Caco-2 (cell line): Measurements from ENCODE around the gene TMEM176B. TPM values are rescaled to one million over a fixed set of nuclear protein-coding genes. Genes with fewer than 3 reads are reported as not detected.

Source experiments
- BruUV-seq: library from RNA; stranded (reverse); fragments of 400-500 nt; replicated peaks from 2 replicates; lab custom pipeline; 2021; lab: Mats Ljungman, UMichigan
- CTCF ChIA-PET: fragments of 300-600 bp; sonication (Branson Sonifier 250); formaldehyde crosslinking; loops from one replicate; lab custom pipeline; 2022; ENCODE audit warnings: antibody characterized with exemption; lab: Charles Lee
- POLR2A ChIA-PET: fragments of 300-600 bp; sonication (Branson Sonifier 250); formaldehyde crosslinking; loops from one replicate; lab custom pipeline; 2022; ENCODE audit warnings: antibody characterized with exemption; lab: Charles Lee
- DNase-seq, 2 experiments: peaks; one replicate each; pipeline versions ENCODE4 v3.0.0 to v3.0.0-alpha.2; 2020 to 2022
- H3K27me3 ChIP-seq: replicated peaks from 2 replicates; pipeline ENCODE4 v1.6.0; 2011; ENCODE audit warnings: low read length; ENCODE audit not compliant: control insufficient read depth, insufficient read depth
- H3K36me3 ChIP-seq: 2 replicates; pipeline ENCODE4 v1.5.1; 2011; ENCODE audit warnings: low read length; ENCODE audit not compliant: control insufficient read depth, insufficient read depth
- H3K4me1 ChIP-seq: fragments of 250-450 bp; sonication (Bioruptor Pico); 2 replicates; pipeline ENCODE4 v1.5.1; 2020; ENCODE audit warnings: mild to moderate bottlenecking
- H3K4me3 ChIP-seq: 2 replicates; pipeline ENCODE4 v1.5.1; 2011; ENCODE audit warnings: low read depth, mild to moderate bottlenecking, control low read depth, low read length
- H3K9me3 ChIP-seq: fragments of 250-450 bp; sonication (Bioruptor Pico); 2 replicates; pipeline ENCODE4 v1.5.1; 2020; ENCODE audit warnings: mild to moderate bottlenecking, moderate library complexity
- H3K27ac Mint-ChIP-seq: one replicate; pipeline ENCODE4 v1.8.0; 2022; ENCODE audit warnings: mixed read lengths; ENCODE audit not compliant: unreplicated experiment
- H3K27me3 Mint-ChIP-seq: one replicate; pipeline ENCODE4 v1.8.0; 2022; ENCODE audit warnings: mixed read lengths; ENCODE audit not compliant: insufficient read depth, unreplicated experiment
- H3K36me3 Mint-ChIP-seq: one replicate; pipeline ENCODE4 v1.8.0; 2022; ENCODE audit warnings: mild to moderate bottlenecking, mixed read lengths; ENCODE audit not compliant: insufficient read depth, unreplicated experiment
- H3K4me1 Mint-ChIP-seq: one replicate; pipeline ENCODE4 v1.8.0; 2022; ENCODE audit warnings: low read depth, mixed read lengths; ENCODE audit not compliant: unreplicated experiment
- H3K4me3 Mint-ChIP-seq: one replicate; pipeline ENCODE4 v1.8.0; 2022; ENCODE audit warnings: mild to moderate bottlenecking, moderate library complexity, mixed read lengths; ENCODE audit not compliant: unreplicated experiment
- H3K9me3 Mint-ChIP-seq: one replicate; pipeline ENCODE4 v1.8.0; 2022; ENCODE audit warnings: mixed read lengths; ENCODE audit not compliant: unreplicated experiment
- intact Hi-C: fragments of 100-400 bp; cut with micrococcal nuclease; formaldehyde crosslinking; loops from one replicate; pipeline ENCODE4 v1.10.0; 2022; ENCODE audit not compliant: unreplicated experiment
- total RNA-seq: library from RNA; stranded (reverse); gene quantifications from 2 replicates; pipeline ENCODE4 v1.2.3, GENCODE V29; 2022
- TF ChIP-seq, protein P1 (sequence below), 2 experiments: fragments of 200-600 bp in 1 of 2; IDR thresholded peaks; 1 replicate in 1 of 2; 2 replicates in 1 of 2; pipeline versions ENCODE4 v1.5.1 to v1.8.0; 2011 to 2022; ENCODE audit warnings: antibody characterized with exemption in 1 of 2, control low read depth in 1 of 2, inconsistent platforms in 1 of 2, low read depth in 1 of 2, low read length in 1 of 2, mild to moderate bottlenecking in 1 of 2, moderate library complexity in 1 of 2; ENCODE audit not compliant: insufficient read depth in 1 of 2, severe bottlenecking in 1 of 2, unreplicated experiment in 1 of 2

Gene TMEM176B
- total RNA-seq, 1 experiment from 2014 or later, result 35.8 TPM

DNA sequence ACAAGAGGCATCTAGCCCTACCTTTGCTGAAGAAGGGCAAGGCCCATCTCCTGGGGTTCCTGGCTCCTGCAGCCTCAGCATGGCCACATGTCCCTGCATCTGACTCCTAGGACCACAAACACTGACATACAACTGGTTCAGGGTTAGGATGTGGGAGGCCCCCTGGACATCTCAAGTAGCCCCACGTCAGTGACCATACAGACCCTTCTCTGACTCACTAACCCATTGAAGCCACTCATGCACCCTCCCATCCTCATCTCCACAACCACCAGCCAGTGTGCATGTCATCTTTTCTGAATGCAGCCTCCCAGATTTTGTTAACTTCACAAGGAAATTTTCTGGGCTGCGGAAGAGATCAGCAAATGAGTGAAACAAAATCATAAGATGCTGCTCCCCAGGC is 18.2 kb downstream of the TMEM176B start:
- H3K4me3 ChIP-seq, result no peak overlapping the region
- H3K36me3 ChIP-seq, result no peaks in the 10 kb centered on the region
- Mint-ChIP-seq H3K4me3 (no peak overlapping the region), H3K9me3 (no peaks in the 10 kb centered on the region), H3K4me1 (peaks cover 7% of the 10 kb centered on the region), H3K36me3 (no peaks in the 10 kb centered on the region), H3K27me3 (peaks cover 3% of the 10 kb centered on the region), H3K27ac (no peak overlapping the region)
- H3K4me1 ChIP-seq, result peaks cover 18% of the 10 kb centered on the region
- no peaks in the 10 kb centered on the region for H3K9me3 ChIP-seq
- ChIA-PET POLR2A (no interaction called here), CTCF (no interaction called here)
- DNase-seq, result no peak
- intact Hi-C loops, result no loop called here
- no TSS peak for BruUV-seq
- H3K27me3 ChIP-seq, result no peaks in the 10 kb centered on the region
- TF ChIP-seq, protein P1, sequence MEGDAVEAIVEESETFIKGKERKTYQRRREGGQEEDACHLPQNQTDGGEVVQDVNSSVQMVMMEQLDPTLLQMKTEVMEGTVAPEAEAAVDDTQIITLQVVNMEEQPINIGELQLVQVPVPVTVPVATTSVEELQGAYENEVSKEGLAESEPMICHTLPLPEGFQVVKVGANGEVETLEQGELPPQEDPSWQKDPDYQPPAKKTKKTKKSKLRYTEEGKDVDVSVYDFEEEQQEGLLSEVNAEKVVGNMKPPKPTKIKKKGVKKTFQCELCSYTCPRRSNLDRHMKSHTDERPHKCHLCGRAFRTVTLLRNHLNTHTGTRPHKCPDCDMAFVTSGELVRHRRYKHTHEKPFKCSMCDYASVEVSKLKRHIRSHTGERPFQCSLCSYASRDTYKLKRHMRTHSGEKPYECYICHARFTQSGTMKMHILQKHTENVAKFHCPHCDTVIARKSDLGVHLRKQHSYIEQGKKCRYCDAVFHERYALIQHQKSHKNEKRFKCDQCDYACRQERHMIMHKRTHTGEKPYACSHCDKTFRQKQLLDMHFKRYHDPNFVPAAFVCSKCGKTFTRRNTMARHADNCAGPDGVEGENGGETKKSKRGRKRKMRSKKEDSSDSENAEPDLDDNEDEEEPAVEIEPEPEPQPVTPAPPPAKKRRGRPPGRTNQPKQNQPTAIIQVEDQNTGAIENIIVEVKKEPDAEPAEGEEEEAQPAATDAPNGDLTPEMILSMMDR (IDR thresholded peaks at IDR 0.05; ENCODE audit: insufficient read depth in 1 of 2, low read depth in 1 of 2, low read length in 1 of 2, severe bottlenecking in 1 of 2, unreplicated experiment in 1 of 2), result no peak

DNA sequence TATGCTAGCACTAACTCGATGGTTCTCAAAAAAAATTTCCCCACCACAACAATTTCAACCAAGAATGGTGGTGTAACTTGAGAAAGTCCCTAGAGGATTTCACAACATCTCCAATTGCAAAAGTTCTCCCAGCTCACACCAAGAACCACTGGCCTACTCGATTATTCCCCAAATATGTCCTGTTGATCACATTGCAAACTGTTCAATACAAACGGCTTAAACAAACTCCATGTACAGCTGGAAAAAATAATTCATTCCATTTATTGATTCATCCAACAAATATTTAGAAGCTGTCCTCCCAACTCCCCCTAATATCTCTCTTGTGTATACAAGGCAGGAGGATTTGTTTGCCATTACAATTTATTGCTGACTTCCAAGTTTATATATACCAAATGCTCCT is 19.1 kb downstream of the TMEM176B start:
- H3K4me1 ChIP-seq, result peaks cover 18% of the 10 kb centered on the region
- no peak overlapping the region for H3K4me3 ChIP-seq
- BruUV-seq, result no TSS peak
- no peaks in the 10 kb centered on the region for H3K9me3 ChIP-seq
- Mint-ChIP-seq H3K9me3 (no peaks in the 10 kb centered on the region), H3K36me3 (no peaks in the 10 kb centered on the region), H3K4me1 (peaks cover 7% of the 10 kb centered on the region), H3K27me3 (peaks cover 3% of the 10 kb centered on the region), H3K27ac (no peak overlapping the region), H3K4me3 (no peak overlapping the region)
- DNase-seq, result no peak
- no peaks in the 10 kb centered on the region for H3K27me3 ChIP-seq
- ChIA-PET POLR2A (no interaction called here), CTCF (interaction anchor here (1.6 kb wide), 1 partner anchor 98 kb away, joined by 5 read pairs; no protein-coding TSS in a partner anchor)
- intact Hi-C loops, result no loop called here
- H3K36me3 ChIP-seq, result no peaks in the 10 kb centered on the region
- TF ChIP-seq, protein P1 (IDR thresholded peaks at IDR 0.05; ENCODE audit: insufficient read depth in 1 of 2, low read depth in 1 of 2, low read length in 1 of 2, severe bottlenecking in 1 of 2, unreplicated experiment in 1 of 2), result no peak

- Mint-ChIP-seq H3K4me3 (no peak overlapping the region), H3K4me1 (peaks cover 7% of the 10 kb centered on the region), H3K9me3 (no peaks in the 10 kb centered on the region), H3K27me3 (peaks cover 3% of the 10 kb centered on the region), H3K27ac (no peak overlapping the region), H3K36me3 (no peaks in the 10 kb centered on the region)
- no TSS peak for BruUV-seq
- POLR2A ChIA-PET, result no interaction called here
- TF ChIP-seq, protein P1 (IDR thresholded peaks at IDR 0.05; ENCODE audit: insufficient read depth in 1 of 2, low read depth in 1 of 2, low read length in 1 of 2, severe bottlenecking in 1 of 2, unreplicated experiment in 1 of 2), result no peak
- no peak for DNase-seq
- no peaks in the 10 kb centered on the region for H3K27me3 ChIP-seq
- CTCF ChIA-PET, result interaction anchor here (0.7 to 1.6 kb wide), 2 partner anchors 11 to 99 kb away, joined by 3 to 5 read pairs; no protein-coding TSS in a partner anchor
- H3K36me3 ChIP-seq, result no peaks in the 10 kb centered on the region
- no peaks in the 10 kb centered on the region for H3K9me3 ChIP-seq
- H3K4me1 ChIP-seq, result peaks cover 18% of the 10 kb centered on the region
- intact Hi-C loops, result no loop called here
- H3K4me3 ChIP-seq, result no peak overlapping the region
Measured at GRCh38 chr7:150780292-150780691, 19.9 kb downstream of the TMEM176B start.
